ENCODE measurements around the gene FTO. TPM values are rescaled to one million over a fixed set of nuclear protein-coding genes. Genes with fewer than 3 reads are reported as not detected.

Gene FTO
- total RNA-seq, 2 donors from 2014 or later = 73.6 to 90.6 TPM

GRCh38 chr16:54160252-54160860, 456.4 kb downstream of the FTO start:
- Histone ChIP-seq H3K9me3 (no peaks in the 10 kb centered on the region), H3K4me3 (no peak overlapping the region)
- TF ChIP-seq, protein P1, sequence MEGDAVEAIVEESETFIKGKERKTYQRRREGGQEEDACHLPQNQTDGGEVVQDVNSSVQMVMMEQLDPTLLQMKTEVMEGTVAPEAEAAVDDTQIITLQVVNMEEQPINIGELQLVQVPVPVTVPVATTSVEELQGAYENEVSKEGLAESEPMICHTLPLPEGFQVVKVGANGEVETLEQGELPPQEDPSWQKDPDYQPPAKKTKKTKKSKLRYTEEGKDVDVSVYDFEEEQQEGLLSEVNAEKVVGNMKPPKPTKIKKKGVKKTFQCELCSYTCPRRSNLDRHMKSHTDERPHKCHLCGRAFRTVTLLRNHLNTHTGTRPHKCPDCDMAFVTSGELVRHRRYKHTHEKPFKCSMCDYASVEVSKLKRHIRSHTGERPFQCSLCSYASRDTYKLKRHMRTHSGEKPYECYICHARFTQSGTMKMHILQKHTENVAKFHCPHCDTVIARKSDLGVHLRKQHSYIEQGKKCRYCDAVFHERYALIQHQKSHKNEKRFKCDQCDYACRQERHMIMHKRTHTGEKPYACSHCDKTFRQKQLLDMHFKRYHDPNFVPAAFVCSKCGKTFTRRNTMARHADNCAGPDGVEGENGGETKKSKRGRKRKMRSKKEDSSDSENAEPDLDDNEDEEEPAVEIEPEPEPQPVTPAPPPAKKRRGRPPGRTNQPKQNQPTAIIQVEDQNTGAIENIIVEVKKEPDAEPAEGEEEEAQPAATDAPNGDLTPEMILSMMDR (IDR thresholded peaks at IDR 0.05) = no peak

GRCh38 chr16:54160939-54161897, 457.3 kb downstream of the FTO start:
- Histone ChIP-seq H3K27ac (no peak overlapping the region), H3K9me3 (no peaks in the 10 kb centered on the region), H3K4me1 (no peaks in the 10 kb centered on the region), H3K4me3 (no peak overlapping the region), H3K36me3 (no peaks in the 10 kb centered on the region), H3K27me3 (no peaks in the 10 kb centered on the region)
- DNase-seq (ENCODE audit: low spot score) = no peak
- TF ChIP-seq, protein P1 (IDR thresholded peaks at IDR 0.05) = no peak

More at GRCh38 chr16:54160252-54160860, 456.4 kb downstream of the FTO start:
- H3K36me3 ChIP-seq = no peaks in the 10 kb centered on the region
- H3K27me3 ChIP-seq = no peaks in the 10 kb centered on the region
- no peak for DNase-seq (ENCODE audit: low spot score)
- no peak overlapping the region for H3K27ac ChIP-seq
- no peaks in the 10 kb centered on the region for H3K4me1 ChIP-seq

DNA sequence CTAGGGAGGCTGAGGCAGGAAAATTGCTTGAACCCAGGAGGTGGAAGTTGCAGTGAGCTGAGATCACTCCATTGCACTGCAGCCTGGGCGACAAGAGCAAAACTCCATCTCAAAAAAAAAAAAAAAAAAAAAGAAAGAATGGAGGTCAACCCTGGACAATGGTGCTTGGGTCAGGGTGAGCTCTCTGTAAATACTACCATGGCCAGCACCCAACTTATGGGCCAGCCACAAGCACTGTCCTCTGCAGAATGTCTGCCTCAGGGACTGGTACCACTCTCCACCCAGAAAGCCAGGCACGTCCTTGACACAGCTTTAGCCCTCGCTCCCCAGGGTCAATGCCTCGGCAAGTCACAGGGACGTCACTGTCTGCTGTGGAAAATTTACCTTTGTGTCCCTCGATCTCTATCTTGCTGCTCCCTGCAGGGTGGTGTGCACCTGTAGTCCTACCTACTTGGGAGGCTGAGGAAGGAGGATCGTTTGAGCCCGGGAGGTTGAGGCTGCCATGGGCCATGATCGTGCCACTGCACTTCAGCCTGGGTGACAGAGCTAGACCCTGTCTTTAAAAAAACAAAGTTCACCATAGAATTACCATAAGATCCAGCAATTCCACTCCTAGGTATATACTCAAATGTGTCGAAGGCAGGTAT, 459.4 kb downstream of the FTO start:
- H3K4me3 ChIP-seq = no peak overlapping the region
- no peak for DNase-seq (ENCODE audit: low spot score)
- H3K4me1 ChIP-seq = no peaks in the 10 kb centered on the region
- H3K27ac ChIP-seq = no peak overlapping the region
- TF ChIP-seq, protein P1 (IDR thresholded peaks at IDR 0.05) = no peak
- H3K9me3 ChIP-seq = no peaks in the 10 kb centered on the region
- H3K36me3 ChIP-seq = no peaks in the 10 kb centered on the region
- H3K27me3 ChIP-seq = no peaks in the 10 kb centered on the region

DNA sequence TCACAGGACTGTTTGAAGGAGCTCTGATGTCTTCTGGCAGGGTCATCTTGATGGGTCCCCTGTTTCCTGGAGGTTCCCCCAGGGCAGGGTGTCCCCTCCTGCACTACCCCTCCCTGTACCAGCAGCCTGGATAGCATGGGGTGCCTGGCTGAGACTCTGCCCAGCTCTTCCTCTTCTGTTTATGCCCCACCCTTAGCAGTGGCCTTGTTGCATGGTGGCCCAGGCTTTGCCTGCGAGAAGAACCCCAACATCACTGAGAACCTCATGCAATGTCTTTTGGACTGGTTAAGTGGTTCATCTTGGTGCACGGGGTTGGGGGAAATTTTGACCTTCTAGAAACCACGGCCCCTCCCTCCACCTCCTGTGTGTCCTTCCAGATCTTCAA, 460.8 kb downstream of the FTO start:
- H3K27me3 ChIP-seq = no peaks in the 10 kb centered on the region
- no peak overlapping the region for H3K27ac ChIP-seq
- H3K36me3 ChIP-seq = no peaks in the 10 kb centered on the region
- TF ChIP-seq, protein P1 (IDR thresholded peaks at IDR 0.05) = no peak
- no peak for DNase-seq (ENCODE audit: low spot score)
- no peak overlapping the region for H3K4me3 ChIP-seq
- no peaks in the 10 kb centered on the region for H3K4me1 ChIP-seq
- no peaks in the 10 kb centered on the region for H3K9me3 ChIP-seq

- TF ChIP-seq, protein P1 (IDR thresholded peaks at IDR 0.05) = no peak
- Histone ChIP-seq H3K27ac (no peak overlapping the region), H3K4me3 (no peak overlapping the region), H3K4me1 (no peaks in the 10 kb centered on the region), H3K9me3 (no peaks in the 10 kb centered on the region), H3K27me3 (no peaks in the 10 kb centered on the region), H3K36me3 (no peaks in the 10 kb centered on the region)
- DNase-seq (ENCODE audit: low spot score) = no peak
Measured at GRCh38 chr16:54165174-54165911, 461.4 kb downstream of the FTO start.

Measured in right atrium auricular region (tissue), 2 donors.